H9 (cell line): Measurements from ENCODE around the gene ABHD11. TPM values are rescaled to one million over a fixed set of nuclear protein-coding genes. Genes with fewer than 3 reads are reported as not detected.

ENCODE experiments used
- DNase-seq: peaks from one replicate; pipeline ENCODE4 v3.0.0-alpha.2; 2017
- H2AFZ ChIP-seq: one replicate; pipeline ENCODE4 v1.6.1; 2013; ENCODE audit warnings: mild to moderate bottlenecking, low read length, control low read depth, moderate library complexity
- H2AK5ac ChIP-seq: 2 replicates; pipeline ENCODE4 v1.6.1; 2013; ENCODE audit warnings: low read length, control low read depth, mixed read lengths; ENCODE audit not compliant: insufficient read length
- H2BK120ac ChIP-seq: one replicate; pipeline ENCODE4 v1.6.1; 2013; ENCODE audit warnings: low read depth, mild to moderate bottlenecking, low read length, control low read depth, inconsistent platforms; ENCODE audit not compliant: poor library complexity, severe bottlenecking
- H2BK12ac ChIP-seq: 2 replicates; pipeline ENCODE4 v1.6.1; 2013; ENCODE audit warnings: low read length, control low read depth, mixed read lengths, low read depth; ENCODE audit not compliant: insufficient read length
- H2BK15ac ChIP-seq: 2 replicates; pipeline ENCODE4 v1.6.1; 2013; ENCODE audit warnings: low read depth, low read length, control low read depth
- H2BK20ac ChIP-seq: one replicate; pipeline ENCODE4 v1.6.1; 2013; ENCODE audit warnings: low read depth, mild to moderate bottlenecking, low read length, control low read depth, inconsistent platforms; ENCODE audit not compliant: poor library complexity, severe bottlenecking
- H2BK5ac ChIP-seq: 2 replicates; pipeline ENCODE4 v1.6.1; 2013; ENCODE audit warnings: low read length, control low read depth, mixed read lengths; ENCODE audit not compliant: insufficient read length
- H3K14ac ChIP-seq: 2 replicates; pipeline ENCODE4 v1.6.1; 2013; ENCODE audit warnings: low read length, control low read depth; ENCODE audit not compliant: insufficient read depth
- H3K18ac ChIP-seq: 2 replicates; pipeline ENCODE4 v1.6.1; 2013; ENCODE audit warnings: low read depth, mild to moderate bottlenecking, mixed read lengths, low read length, control low read depth; ENCODE audit not compliant: insufficient read length
- H3K23ac ChIP-seq: 2 replicates; pipeline ENCODE4 v1.6.1; 2013; ENCODE audit warnings: low read length, control low read depth, mixed read lengths, low read depth; ENCODE audit not compliant: insufficient read length
- H3K23me2 ChIP-seq: 2 replicates; pipeline ENCODE4 v1.6.1; 2013; ENCODE audit warnings: low read depth, mild to moderate bottlenecking, mixed read lengths, low read length, control low read depth; ENCODE audit not compliant: insufficient read length, poor library complexity, severe bottlenecking
- H3K27ac ChIP-seq: 2 replicates; pipeline ENCODE4 v1.5.1; 2013; ENCODE audit warnings: low read length, control low read depth, mixed read lengths, low read depth; ENCODE audit not compliant: insufficient read length
- H3K27me3 ChIP-seq: 2 replicates; pipeline ENCODE4 v1.6.1; 2013; ENCODE audit warnings: low read length, control low read depth, inconsistent platforms; ENCODE audit not compliant: insufficient read depth
- H3K4ac ChIP-seq: 2 replicates; pipeline ENCODE4 v1.6.1; 2013; ENCODE audit warnings: low read depth, mild to moderate bottlenecking, control low read depth, inconsistent platforms, low read length, moderate library complexity
- H3K4me1 ChIP-seq: 2 replicates; pipeline ENCODE4 v1.6.1; 2013; ENCODE audit warnings: low read length, control low read depth, inconsistent platforms; ENCODE audit not compliant: insufficient read depth
- H3K4me2 ChIP-seq: 2 replicates; pipeline ENCODE4 v1.6.1; 2013; ENCODE audit warnings: low read length, control low read depth, mixed read lengths; ENCODE audit not compliant: insufficient read length, insufficient read depth
- H3K56ac ChIP-seq: 2 replicates; pipeline ENCODE4 v1.6.1; 2013; ENCODE audit warnings: low read depth, mild to moderate bottlenecking, mixed read lengths, low read length, control low read depth; ENCODE audit not compliant: insufficient read length
- H3K79me1 ChIP-seq: 2 replicates; pipeline ENCODE4 v1.6.1; 2013; ENCODE audit warnings: low read depth, mild to moderate bottlenecking, moderate library complexity, low read length, control low read depth, inconsistent platforms; ENCODE audit not compliant: insufficient read depth, poor library complexity, severe bottlenecking
- H3K79me2 ChIP-seq: 2 replicates; pipeline ENCODE4 v1.6.1; 2013; ENCODE audit warnings: low read length, control low read depth, inconsistent platforms; ENCODE audit not compliant: insufficient read depth
- H3K9ac ChIP-seq: 2 replicates; pipeline ENCODE4 v1.6.1; 2013; ENCODE audit warnings: low read length, control low read depth, mixed read lengths; ENCODE audit not compliant: insufficient read length; ENCODE audit errors: extremely low read depth
- H3K9me3 ChIP-seq: one replicate; pipeline ENCODE4 v1.6.1; 2013; ENCODE audit warnings: low read depth, low read length, inconsistent platforms; ENCODE audit not compliant: control insufficient read depth
- H3T11ph ChIP-seq: one replicate; pipeline ENCODE4 v1.6.1; 2013; ENCODE audit warnings: mild to moderate bottlenecking, low read length, control low read depth, inconsistent platforms
- H4K20me1 ChIP-seq: one replicate; pipeline ENCODE4 v1.6.1; 2013; ENCODE audit not compliant: control insufficient read depth, insufficient read length, insufficient read depth
- H4K5ac ChIP-seq: 2 replicates; pipeline ENCODE4 v1.6.1; 2013; ENCODE audit warnings: low read depth, mild to moderate bottlenecking, mixed read lengths, low read length, control low read depth; ENCODE audit not compliant: insufficient read length
- H4K8ac ChIP-seq: replicated peaks from 2 replicates; pipeline ENCODE4 v1.6.1; 2013; ENCODE audit warnings: low read length, control low read depth, mixed read lengths, low read depth; ENCODE audit not compliant: insufficient read length
- H4K91ac ChIP-seq: 2 replicates; pipeline ENCODE4 v1.6.1; 2013; ENCODE audit warnings: low read depth, mild to moderate bottlenecking, moderate library complexity, mixed read lengths, low read length, control low read depth; ENCODE audit not compliant: insufficient read length
- H3K27ac Mint-ChIP-seq, 3 experiments: 2 replicates in 2 of 3; 3 replicates in 1 of 3; pipeline ENCODE4 v1.8.0; 2020 to 2021; ENCODE audit warnings: mixed read lengths in 3 of 3, mild to moderate bottlenecking in 1 of 3, moderate library complexity in 1 of 3
- H3K27me3 Mint-ChIP-seq: 2 replicates; pipeline ENCODE4 v1.8.0; 2021; ENCODE audit warnings: low read depth, mild to moderate bottlenecking, moderate library complexity, mixed read lengths
- H3K36me3 Mint-ChIP-seq, 3 experiments: 2 replicates in 2 of 3; 3 replicates in 1 of 3; pipeline ENCODE4 v1.8.0; 2020 to 2021; ENCODE audit warnings: low read depth in 3 of 3, mixed read lengths in 3 of 3; ENCODE audit not compliant: insufficient read depth in 1 of 3
- H3K4me1 Mint-ChIP-seq, 2 experiments: 2 replicates each; pipeline ENCODE4 v1.8.0; 2020; ENCODE audit warnings: mixed read lengths in 2 of 2
- H3K4me3 Mint-ChIP-seq, 2 experiments: 2 replicates in 1 of 2; 3 replicates in 1 of 2; pipeline ENCODE4 v1.8.0; 2020 to 2021; ENCODE audit warnings: mild to moderate bottlenecking in 2 of 2, mixed read lengths in 2 of 2, moderate library complexity in 1 of 2
- H3K9me3 Mint-ChIP-seq, 2 experiments: 2 replicates in 1 of 2; 3 replicates in 1 of 2; pipeline ENCODE4 v1.8.0; 2020; ENCODE audit warnings: mild to moderate bottlenecking in 2 of 2, mixed read lengths in 2 of 2, moderate library complexity in 1 of 2
- WGBS: extraction: QIAGEN DNeasy Blood & Tissue Kit; methylation state at CpG from one replicate; pipeline ENCODE4 v1.1.7; 2013; ENCODE audit warnings: missing lambda C conversion rate, low lambda C conversion rate, mixed read lengths; ENCODE audit not compliant: insufficient read length; ENCODE audit errors: extremely low coverage; 5-methylcytosine and 5-hydroxymethylcytosine counted together
- total RNA-seq: library from RNA; stranded (reverse); gene quantifications from 2 replicates; pipeline ENCODE4 v1.2.1, GENCODE V29; 2021
- TF ChIP-seq, protein P1 (sequence below): fragments of 200-600 bp; sonication (generic); conservative IDR thresholded peaks from 3 replicates; pipeline ENCODE4 v1.8.0; 2021; ENCODE audit warnings: antibody characterized with exemption, mild to moderate bottlenecking

Gene ABHD11
- total RNA-seq, 1 experiment from 2014 or later: 34.4 TPM

GRCh38 chr7:73702226-73702625 is 36.4 kb downstream of the ABHD11 start:
- no peak overlapping the region for H4K5ac ChIP-seq
- no peak overlapping the region for H2BK12ac ChIP-seq
- Mint-ChIP-seq H3K9me3 (no peaks in the 10 kb centered on the region), H3K4me1 (peaks cover 9 to 38% of the 10 kb centered on the region in 2 experiments), H3K4me3 (no peak overlapping the region; a peak in 1 of 5 replicates), H3K27ac (peak overlapping the region in 1 of 3 experiments; percentile 31; a peak in 2 of 7 replicates), H3K27me3 (peaks cover 2% of the 10 kb centered on the region), H3K36me3 (peaks cover 20 to 40% (median 33%) of the 10 kb centered on the region in 3 experiments)
- no peak overlapping the region for H2BK20ac ChIP-seq
- H2BK5ac ChIP-seq: no peak overlapping the region
- no peak overlapping the region for H2AK5ac ChIP-seq
- H3K79me2 ChIP-seq: no peaks in the 10 kb centered on the region
- H3K9ac ChIP-seq: no peak overlapping the region
- H3K14ac ChIP-seq: no peak overlapping the region
- no peak overlapping the region for H3K56ac ChIP-seq
- TF ChIP-seq, protein P1, sequence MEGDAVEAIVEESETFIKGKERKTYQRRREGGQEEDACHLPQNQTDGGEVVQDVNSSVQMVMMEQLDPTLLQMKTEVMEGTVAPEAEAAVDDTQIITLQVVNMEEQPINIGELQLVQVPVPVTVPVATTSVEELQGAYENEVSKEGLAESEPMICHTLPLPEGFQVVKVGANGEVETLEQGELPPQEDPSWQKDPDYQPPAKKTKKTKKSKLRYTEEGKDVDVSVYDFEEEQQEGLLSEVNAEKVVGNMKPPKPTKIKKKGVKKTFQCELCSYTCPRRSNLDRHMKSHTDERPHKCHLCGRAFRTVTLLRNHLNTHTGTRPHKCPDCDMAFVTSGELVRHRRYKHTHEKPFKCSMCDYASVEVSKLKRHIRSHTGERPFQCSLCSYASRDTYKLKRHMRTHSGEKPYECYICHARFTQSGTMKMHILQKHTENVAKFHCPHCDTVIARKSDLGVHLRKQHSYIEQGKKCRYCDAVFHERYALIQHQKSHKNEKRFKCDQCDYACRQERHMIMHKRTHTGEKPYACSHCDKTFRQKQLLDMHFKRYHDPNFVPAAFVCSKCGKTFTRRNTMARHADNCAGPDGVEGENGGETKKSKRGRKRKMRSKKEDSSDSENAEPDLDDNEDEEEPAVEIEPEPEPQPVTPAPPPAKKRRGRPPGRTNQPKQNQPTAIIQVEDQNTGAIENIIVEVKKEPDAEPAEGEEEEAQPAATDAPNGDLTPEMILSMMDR: no peak
- no peaks in the 10 kb centered on the region; the same call in 1 of the 2 replicates for H3K4me1 ChIP-seq
- no peak overlapping the region for H3K4me2 ChIP-seq
- no peak overlapping the region for H2BK15ac ChIP-seq
- no peak overlapping the region for H2BK120ac ChIP-seq
- no CpG with 5 or more reads among the region's 8 CpGs for WGBS
- no peak overlapping the region for H3K23ac ChIP-seq
- H2AFZ ChIP-seq: no peak overlapping the region
- H3K27me3 ChIP-seq: no peaks in the 10 kb centered on the region
- DNase-seq: no peak
- H3K27ac ChIP-seq: no peak overlapping the region
- H3K23me2 ChIP-seq: peaks cover 2% of the 10 kb centered on the region
- no peaks in the 10 kb centered on the region for H3K79me1 ChIP-seq
- no peak overlapping the region for H3K4ac ChIP-seq
- no peaks in the 10 kb centered on the region for H4K20me1 ChIP-seq
- H4K8ac ChIP-seq: no peak overlapping the region
- no peak overlapping the region for H4K91ac ChIP-seq
- no peak overlapping the region for H3T11ph ChIP-seq
- no peaks in the 10 kb centered on the region for H3K9me3 ChIP-seq
- H3K18ac ChIP-seq: no peak overlapping the region
